Lung (tissue), 12 donors: ENCODE measurements around the gene SLC36A4. TPM values are rescaled to one million over a fixed set of nuclear protein-coding genes. Genes with fewer than 3 reads are reported as not detected.
A peak's percentile ranks its signal among the peaks of the same experiment; 100 is the strongest.

ENCODE experiments used
- ATAC-seq: fragments of 200-7000 bp; cut with Tn5 transposase; one replicate; pipeline ENCODE4 v1.9.1; 2020; ENCODE audit warnings: moderate number of reproducible peaks; ENCODE audit not compliant: insufficient read depth, low FRiP score
- DNase-seq, 3 donors: peaks; one replicate each; pipeline ENCODE4 v3.0.0-alpha.2; 2013 to 2017
- H3K27ac ChIP-seq, 2 donors: one replicate each; pipeline ENCODE4 v1.5.1; 2013; ENCODE audit warnings: mild to moderate bottlenecking in 2 of 2, moderate library complexity in 2 of 2, control low read depth in 1 of 2, inconsistent platforms in 1 of 2, low read depth in 1 of 2, low read length in 1 of 2
- H3K27me3 ChIP-seq, 3 donors: one replicate each; pipeline ENCODE4 v1.5.1; 2013; ENCODE audit warnings: low read length in 2 of 3; ENCODE audit not compliant: control insufficient read depth in 3 of 3, insufficient read depth in 3 of 3
- H3K36me3 ChIP-seq, 4 donors: one replicate each; pipeline ENCODE4 v1.5.1; 2013; ENCODE audit warnings: low read length in 4 of 4, mild to moderate bottlenecking in 1 of 4, moderate library complexity in 1 of 4; ENCODE audit not compliant: control insufficient read depth in 4 of 4, insufficient read depth in 4 of 4
- H3K4me1 ChIP-seq, 5 donors: one replicate each; pipeline ENCODE4 v1.5.1; 2013; ENCODE audit warnings: low read length in 5 of 5, mild to moderate bottlenecking in 2 of 5, moderate library complexity in 1 of 5; ENCODE audit not compliant: control insufficient read depth in 5 of 5, insufficient read depth in 5 of 5
- H3K4me3 ChIP-seq: one replicate; pipeline ENCODE4 v1.5.1; 2013; ENCODE audit warnings: mild to moderate bottlenecking, control low read depth, moderate library complexity
- H3K9ac ChIP-seq, 2 donors: one replicate each; pipeline ENCODE4 v1.5.1; 2013; ENCODE audit warnings: low read length in 2 of 2, control low read depth in 1 of 2; ENCODE audit not compliant: insufficient read depth in 1 of 2
- H3K9me3 ChIP-seq, 4 donors: one replicate each; pipeline ENCODE4 v1.5.1; 2013; ENCODE audit warnings: low read length in 3 of 4, mild to moderate bottlenecking in 1 of 4, moderate library complexity in 1 of 4; ENCODE audit not compliant: control insufficient read depth in 4 of 4, insufficient read depth in 3 of 4
- CTCF ChIP-seq: IDR thresholded peaks from 2 replicates; pipeline ENCODE4 v1.5.1; 2012; ENCODE audit warnings: mild to moderate bottlenecking; ENCODE audit errors: control extremely low read depth, extremely low read depth
- WGBS, 2 donors: extraction: QIAGEN DNeasy Blood & Tissue Kit; methylation state at CpG; one replicate each; pipeline ENCODE4 v1.1.7; 2013; 5-methylcytosine and 5-hydroxymethylcytosine counted together
- polyA plus RNA-seq, 2 donors: library from polyadenylated mRNA; stranded (reverse); fragments of 200-250 nt; gene quantifications; one replicate each; pipeline ENCODE4 v1.2.1, GENCODE V29; 2013
- total RNA-seq, 2 donors: library from RNA; depleted of rRNA in 1 of 2; stranded (reverse); fragments of >200 nt in 1 of 2; gene quantifications; one replicate each; pipeline ENCODE4 v1.2.1, GENCODE V29; 2014 to 2021
- donor health status: control.
- donor health status: control.
- donor health status: Bipolar disorder and iron deficiency.
- donor health status: healthy.
- donor health status: DM: yes; HTN: yes; CAD: no.

SLC36A4 gene
- total and polyA plus RNA-seq, 4 donors = 4.7 to 22.1 (median 17.0) TPM

GRCh38 chr11:93143186-93143585 lies 54.6 kb downstream of the SLC36A4 start:
- Histone ChIP-seq H3K4me1 (peaks cover 0 to 5% (median 0%) of the 10 kb centered on the region in 5 donors), H3K27ac (no peak overlapping the region), H3K27me3 (no peaks in the 10 kb centered on the region), H3K9ac (no peak overlapping the region), H3K4me3 (no peak overlapping the region), H3K36me3 (peaks cover 0 to 5% (median 2%) of the 10 kb centered on the region in 4 donors), H3K9me3 (no peaks in the 10 kb centered on the region)
- DNase-seq (peak in 2 of 3 donors; percentile 30 to 51), ATAC-seq (no peak)
- TF ChIP-seq CTCF = no peak

GRCh38 chr11:93133488-93134109 lies 64.2 kb downstream of the SLC36A4 start:
- no peaks in the 10 kb centered on the region for H3K27me3 ChIP-seq
- H3K27ac ChIP-seq = no peak overlapping the region
- no peak overlapping the region for H3K4me3 ChIP-seq
- ATAC-seq (no peak), DNase-seq (peak; percentile 72 to 95 (median 93))
- no peaks in the 10 kb centered on the region for H3K36me3 ChIP-seq
- H3K9me3 ChIP-seq = no peaks in the 10 kb centered on the region
- no peak for TF ChIP-seq CTCF
- WGBS, 2 donors = 73 to 74% methylated on average over 4 of the region's 4 CpGs
- peaks cover 0 to 30% (median 0%) of the 10 kb centered on the region in 5 donors for H3K4me1 ChIP-seq
- H3K9ac ChIP-seq = no peak overlapping the region

DNA sequence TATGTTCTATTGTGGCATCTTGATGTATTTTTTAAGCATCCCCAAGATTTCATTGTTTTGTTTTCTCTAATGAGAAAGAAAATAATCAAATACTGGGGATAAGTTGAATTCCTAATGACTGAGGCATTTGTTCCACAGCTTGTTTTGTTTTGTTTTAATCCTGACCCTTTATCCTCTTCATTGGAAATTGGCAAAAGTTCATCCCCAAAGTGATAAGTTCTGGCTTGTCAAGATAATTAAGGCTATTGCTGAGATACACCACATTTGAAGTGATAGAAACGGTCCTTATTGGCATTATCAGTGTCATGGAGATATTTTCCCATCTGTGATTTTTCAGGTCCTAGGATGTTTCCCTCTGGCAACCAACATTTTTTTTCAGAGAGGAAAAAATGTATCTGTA lies 65.0 kb downstream of the SLC36A4 start:
- H3K27ac ChIP-seq = no peak overlapping the region
- TF ChIP-seq CTCF = no peak
- no peaks in the 10 kb centered on the region for H3K9me3 ChIP-seq
- DNase-seq (peak in 2 of 3 donors; percentile 72 to 78), ATAC-seq (no peak)
- no peak overlapping the region for H3K4me3 ChIP-seq
- no peaks in the 10 kb centered on the region for H3K36me3 ChIP-seq
- H3K4me1 ChIP-seq = peaks cover 0 to 30% (median 0%) of the 10 kb centered on the region in 5 donors
- H3K27me3 ChIP-seq = no peaks in the 10 kb centered on the region
- H3K9ac ChIP-seq = no peak overlapping the region
- 69 to 79% methylated on average over 1 of the region's 1 CpG for WGBS, 2 donors

- Histone ChIP-seq H3K4me1 (peaks cover 0 to 30% (median 0%) of the 10 kb centered on the region in 5 donors), H3K4me3 (no peak overlapping the region), H3K27me3 (no peaks in the 10 kb centered on the region), H3K9ac (no peak overlapping the region), H3K9me3 (no peaks in the 10 kb centered on the region), H3K27ac (no peak overlapping the region), H3K36me3 (no peaks in the 10 kb centered on the region)
- ATAC-seq (no peak), DNase-seq (no peak)
- 49 to 61% methylated on average over 2 of the region's 2 CpGs for WGBS, 2 donors
- no peak for TF ChIP-seq CTCF
Observed at GRCh38 chr11:93131709-93132108, 66.1 kb downstream of the SLC36A4 start.
